GM08714 (cell line): ENCODE measurements around the gene NUAK1.

ENCODE experiments used
- H3K4me3 ChIP-seq: fragments of 200-500 bp; sonication (Bioruptor generic); 2 replicates; pipeline ENCODE4 v1.5.1; 2014; ENCODE audit warnings: mild to moderate bottlenecking, low read length, inconsistent platforms
- ZNF274 ChIP-seq: IDR thresholded peaks from 2 replicates; pipeline ENCODE4 v1.6.1; 2012; ENCODE audit warnings: mild to moderate bottlenecking, low read depth, low read length

Gene NUAK1

DNA sequence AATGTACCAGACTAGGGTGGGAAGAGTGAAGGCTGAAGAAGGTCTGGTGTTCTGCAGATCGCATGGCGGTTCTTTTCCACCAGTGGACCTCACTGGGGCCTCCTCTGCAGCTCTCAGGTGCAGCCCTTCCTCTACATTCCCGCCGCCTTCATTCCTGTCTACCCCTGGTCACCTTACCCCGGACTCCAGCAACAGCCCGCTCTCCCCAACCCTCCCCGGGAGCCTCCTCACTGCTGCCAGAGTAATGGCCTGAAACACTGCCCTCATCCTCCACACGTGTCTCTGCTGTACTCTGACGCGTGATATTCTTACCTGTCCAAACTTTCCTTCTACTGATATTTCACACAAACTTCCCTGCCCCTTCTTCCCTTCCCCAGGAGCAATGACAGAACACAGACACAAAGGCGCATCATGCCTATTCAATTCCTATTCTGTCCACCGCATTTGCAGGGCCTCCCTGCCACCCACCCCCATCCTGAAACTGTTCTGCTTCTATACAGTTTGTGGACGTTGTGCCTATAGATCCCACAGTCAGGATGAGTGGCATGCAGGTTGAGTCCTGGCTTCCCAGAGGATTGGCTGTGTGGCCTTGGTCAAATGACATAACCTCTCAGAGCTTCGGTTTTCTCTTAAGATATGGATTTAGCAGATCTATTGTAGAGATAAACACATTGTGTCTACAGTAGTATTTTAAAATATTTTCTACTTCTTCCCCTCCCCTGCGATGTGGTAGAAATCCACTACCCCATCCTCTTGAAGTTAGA is 1.7 kb upstream of the NUAK1 start:
- TF ChIP-seq ZNF274, result no peak
- no peak overlapping the region for H3K4me3 ChIP-seq

DNA sequence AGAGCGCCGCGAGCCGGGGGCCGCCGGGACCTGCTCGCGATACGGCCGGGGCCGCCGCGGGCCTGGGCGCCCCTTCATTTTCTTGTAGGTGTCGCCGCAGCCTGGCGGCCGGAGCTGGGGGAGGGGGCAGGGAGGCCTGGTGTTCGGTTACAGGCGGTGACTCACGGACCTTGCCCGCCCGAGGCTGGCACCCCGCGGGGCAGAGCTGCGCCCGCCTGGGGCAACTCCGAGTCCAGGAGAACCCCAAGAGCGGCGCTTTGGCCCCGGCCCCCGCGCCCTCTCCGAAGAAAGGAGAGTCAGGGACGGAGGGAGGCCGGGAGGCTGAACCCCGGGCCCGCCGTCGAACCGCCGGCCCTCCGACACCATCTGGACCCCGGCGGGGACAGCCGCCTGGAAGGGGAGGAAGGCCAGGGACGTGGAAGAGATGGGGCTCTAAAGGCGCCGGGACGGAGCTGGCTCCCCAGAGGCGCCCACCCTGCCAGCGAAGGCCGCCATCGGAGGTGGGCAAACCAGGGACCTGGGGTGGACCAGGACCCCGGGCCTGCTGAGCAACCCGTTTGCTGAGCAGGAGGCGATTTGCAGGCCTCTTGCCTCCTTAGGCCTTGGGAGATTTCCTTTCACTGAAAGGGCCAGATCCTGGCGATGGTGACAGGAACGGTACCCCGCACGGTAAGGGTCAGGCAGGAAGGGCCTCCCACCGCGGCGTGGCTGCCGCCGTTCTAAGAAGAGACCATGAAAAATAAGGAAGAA is 843 bp upstream of the NUAK1 start:
- H3K4me3 ChIP-seq, result peak overlapping the region; percentile 6; the same call in 1 of the 2 replicates

DNA sequence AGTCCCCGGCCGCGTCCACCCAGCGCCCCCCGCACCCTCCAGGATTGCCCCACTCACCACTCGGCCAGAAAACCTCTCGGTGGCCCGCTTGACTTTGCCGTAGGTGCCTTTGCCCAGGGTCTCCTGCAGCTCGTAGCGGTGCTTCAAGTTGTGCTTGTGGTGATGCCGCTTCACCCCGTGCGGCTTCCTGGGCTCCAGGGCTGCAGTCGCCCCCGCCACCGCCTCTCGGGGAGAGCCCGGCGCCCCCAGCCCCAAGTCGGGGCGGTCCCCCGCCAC is 459 bp downstream of the NUAK1 start:
- TF ChIP-seq ZNF274, result no peak
- H3K4me3 ChIP-seq, result peak overlapping the region; percentile 10

More for the DNA sequence above, 843 bp upstream of the NUAK1 start:
- no peak for TF ChIP-seq ZNF274

DNA sequence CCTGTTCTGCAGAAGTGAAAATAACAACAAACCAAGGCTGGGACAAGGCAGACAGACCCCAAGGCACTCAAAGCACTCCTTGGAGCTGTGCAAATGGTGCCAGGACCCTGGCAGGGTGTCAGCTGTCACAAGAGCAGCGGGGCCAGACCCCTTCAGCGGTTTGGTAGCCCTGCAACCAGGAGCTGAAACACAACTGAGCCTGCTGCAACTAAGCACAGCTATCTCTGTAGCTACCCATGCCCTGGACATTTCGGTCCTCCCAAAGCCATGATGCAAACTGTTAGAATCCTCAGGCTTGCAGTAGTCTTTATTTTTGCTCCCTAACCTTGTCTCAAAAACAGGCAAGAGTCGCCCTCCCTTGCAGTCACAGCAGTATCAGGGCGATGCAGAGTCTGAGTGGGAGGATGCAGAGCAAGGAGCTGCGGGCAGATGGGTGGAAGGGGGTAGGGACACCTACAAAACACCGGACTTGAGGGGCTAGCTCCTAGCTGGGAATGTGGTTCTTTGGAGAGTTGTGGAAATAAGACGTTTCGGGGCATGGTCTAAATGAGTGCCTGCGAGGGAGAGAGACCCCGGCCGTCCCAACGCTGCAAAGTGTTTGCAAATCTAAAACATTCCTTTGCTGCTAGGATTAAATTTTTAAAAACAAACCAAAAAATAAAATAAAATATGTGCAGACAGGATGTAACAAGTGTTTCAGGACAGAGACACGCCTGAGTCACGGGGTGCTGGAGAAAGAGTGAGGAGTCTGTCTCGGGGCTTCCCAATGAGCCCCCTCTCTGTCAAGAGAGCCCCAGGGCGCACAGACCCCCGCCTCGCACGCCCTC is 1.0 kb downstream of the NUAK1 start:
- TF ChIP-seq ZNF274, result no peak

DNA sequence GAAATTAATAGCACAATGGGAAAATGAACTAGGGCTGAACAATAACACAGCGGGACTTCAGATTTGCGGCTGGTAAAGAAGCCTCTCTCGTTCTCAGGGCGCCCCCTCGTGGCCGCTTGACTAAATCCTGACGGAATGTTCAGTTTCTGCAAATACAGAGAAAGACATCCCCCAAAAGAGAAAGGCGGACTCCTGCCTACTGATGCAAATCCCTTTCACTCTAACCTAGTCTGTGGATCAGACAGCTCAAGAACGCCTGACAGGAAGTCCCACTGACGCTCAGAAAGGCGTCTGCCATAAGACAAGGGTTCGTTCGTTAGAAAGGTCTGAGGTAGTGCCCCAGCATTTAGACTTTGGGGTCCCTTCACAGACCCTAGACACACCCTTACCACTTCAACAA is 2.5 kb downstream of the NUAK1 start:
- H3K4me3 ChIP-seq, result no peak overlapping the region
- no peak for TF ChIP-seq ZNF274

More for the DNA sequence above, 1.0 kb downstream of the NUAK1 start:
- peak overlapping the region; percentile 10; the same call in 1 of the 2 replicates for H3K4me3 ChIP-seq

DNA sequence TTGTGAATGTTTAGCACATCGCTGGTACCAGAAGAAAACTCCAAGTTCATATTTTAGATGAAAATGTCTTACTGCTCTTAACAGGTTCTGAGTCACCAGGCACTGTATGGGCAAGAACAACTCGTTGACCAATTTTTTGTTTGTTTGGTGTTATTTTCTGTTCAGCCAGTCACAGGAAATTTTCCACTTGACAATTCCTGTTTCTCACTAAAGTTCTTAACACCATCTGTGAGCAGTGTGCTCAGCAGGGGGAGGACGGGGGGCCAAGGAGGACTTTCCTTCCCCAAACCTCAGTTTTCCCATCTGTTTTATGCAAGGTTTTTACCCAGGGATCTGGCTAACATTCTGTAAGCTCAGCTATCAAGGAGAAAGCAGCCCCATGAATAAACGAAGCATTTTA is 3.0 kb downstream of the NUAK1 start:
- H3K4me3 ChIP-seq, result no peak overlapping the region
- TF ChIP-seq ZNF274, result no peak

DNA sequence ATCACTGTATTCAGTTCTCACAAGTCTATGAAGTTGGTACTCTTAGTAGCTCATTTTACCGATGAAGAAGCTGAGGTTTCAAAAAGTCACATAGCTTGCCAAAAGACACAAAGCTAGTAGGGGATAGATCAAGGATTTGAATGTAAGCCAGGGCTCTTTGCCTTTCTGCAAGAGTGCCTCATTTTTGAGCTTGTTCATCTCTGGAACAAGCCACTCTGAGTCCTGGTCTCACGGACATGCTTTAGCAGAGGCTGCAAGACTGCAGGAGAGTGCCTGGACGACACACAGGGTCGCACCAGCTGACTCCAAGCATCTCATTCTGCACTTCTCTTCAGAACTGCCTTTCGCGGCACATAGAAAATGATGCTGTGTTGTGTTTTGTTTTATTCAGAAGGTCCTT is 3.7 kb downstream of the NUAK1 start:
- TF ChIP-seq ZNF274, result no peak
- H3K4me3 ChIP-seq, result no peak overlapping the region

DNA sequence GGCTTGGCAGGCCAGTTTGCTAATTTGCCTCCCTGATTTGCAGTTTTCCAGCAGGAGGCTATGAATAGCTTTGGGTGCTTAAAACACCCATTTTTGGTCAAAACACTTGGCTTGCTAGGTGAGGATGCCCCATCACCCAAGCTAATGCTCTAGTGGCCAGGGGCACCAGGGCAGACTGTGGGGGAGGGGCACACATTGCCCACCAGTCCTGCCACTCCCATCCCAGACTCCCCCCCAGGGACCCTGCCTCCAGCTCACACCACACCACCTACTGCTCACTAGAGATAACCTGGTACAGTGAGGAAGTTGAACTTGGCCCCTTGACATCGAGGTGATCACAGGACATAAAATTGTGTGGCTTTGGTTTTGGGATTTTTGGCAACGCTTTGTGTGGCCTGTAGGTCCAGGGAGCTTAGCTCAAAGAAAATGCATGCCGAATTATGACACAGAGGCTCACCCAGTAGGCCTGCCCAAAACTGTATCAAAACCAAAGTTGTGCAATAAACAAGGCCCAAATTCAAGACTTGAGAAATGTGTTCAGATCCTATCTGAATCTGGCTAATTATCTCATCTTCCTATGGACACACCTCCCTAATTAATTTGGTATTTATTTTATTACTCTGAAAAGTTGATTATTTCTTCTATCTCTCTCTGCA is 4.3 kb downstream of the NUAK1 start:
- H3K4me3 ChIP-seq, result no peak overlapping the region
- no peak for TF ChIP-seq ZNF274

DNA sequence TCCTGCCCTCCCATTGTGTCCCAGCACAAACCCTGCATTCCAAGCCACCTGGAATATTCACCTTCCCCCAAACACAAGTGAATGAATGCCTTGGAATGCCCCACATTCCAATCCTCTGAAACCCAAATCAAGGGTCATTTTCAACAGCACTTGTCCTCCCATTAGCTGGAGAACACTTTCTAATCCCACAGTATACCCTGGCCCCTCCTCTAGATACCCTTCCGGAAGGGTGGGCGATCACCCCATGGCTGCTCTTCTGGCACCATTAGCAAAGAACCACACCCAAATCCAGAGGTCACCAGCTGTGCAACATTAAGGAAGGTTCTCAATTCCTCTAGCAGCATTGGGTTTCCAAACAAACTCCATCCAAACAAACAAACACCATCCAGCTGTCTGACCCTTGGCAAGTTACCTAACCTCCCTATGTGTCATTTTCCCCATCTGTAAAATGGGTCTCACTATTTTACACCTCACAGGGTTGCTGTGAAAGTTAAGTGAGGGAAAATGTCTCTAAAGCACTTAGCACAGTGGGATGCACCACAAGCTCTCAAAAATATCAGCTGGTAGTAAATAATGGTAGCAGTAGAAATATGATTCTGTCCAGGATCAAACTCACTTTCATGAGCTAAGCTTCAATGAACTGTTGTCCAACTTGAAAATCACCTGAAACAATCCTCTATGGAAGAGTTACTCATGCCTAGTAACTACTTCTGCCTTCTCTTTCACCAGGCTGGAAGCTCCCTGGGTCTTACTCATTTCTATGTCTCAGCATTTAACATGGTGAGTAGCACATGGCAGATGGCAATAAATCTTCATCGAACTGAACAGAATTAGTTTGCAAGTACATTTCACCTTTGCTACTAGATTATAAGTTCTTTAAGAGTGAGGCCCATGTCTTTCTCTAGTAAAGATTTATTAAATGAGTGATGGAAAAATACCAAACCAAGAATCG is 5.3 kb downstream of the NUAK1 start:
- H3K4me3 ChIP-seq, result no peak overlapping the region
- TF ChIP-seq ZNF274, result no peak

DNA sequence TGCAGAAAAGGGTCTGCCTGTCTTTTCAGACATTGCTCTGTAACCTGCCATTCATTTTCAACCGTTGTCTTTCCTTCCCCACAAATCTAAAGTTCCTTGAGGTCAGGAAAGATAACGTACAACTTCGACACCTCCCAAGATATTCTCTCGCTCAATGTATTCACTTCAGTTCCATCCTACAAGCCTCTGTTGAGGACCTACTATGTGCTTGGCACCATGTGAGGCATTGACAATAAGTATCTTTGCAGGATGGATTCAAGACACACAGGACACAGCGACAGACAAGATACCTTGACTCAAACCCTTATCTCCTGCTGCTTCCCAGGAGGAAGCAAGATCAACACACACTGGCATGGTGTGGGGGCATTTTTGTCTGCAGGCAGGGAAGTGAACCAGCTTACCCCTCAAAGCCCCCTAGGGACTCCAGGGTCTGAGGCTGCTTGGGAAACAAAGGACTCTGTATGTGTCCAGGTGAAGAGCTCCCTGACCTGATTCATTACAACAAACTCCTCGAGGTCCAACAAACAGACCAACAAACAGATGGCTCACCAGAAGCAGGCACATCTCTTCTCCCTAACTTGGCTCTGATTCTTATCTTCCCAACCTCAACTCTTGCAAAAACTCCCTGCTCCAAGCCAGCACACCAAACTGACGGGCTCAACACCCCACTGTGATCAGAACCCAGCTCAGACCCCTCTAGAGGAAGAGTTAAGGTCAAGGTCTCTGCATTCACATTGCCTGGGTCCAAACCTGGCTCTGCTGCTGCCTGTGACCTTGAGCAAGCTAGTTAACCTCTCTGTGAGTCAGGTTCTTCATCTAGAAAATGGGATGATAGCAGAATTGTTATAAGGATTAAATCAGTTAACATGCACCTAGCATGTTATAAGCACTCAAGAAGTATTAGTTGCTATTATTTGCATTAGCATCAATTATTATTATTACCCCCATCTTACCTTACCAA is 6.3 kb downstream of the NUAK1 start:
- no peak for TF ChIP-seq ZNF274
- no peak overlapping the region for H3K4me3 ChIP-seq

DNA sequence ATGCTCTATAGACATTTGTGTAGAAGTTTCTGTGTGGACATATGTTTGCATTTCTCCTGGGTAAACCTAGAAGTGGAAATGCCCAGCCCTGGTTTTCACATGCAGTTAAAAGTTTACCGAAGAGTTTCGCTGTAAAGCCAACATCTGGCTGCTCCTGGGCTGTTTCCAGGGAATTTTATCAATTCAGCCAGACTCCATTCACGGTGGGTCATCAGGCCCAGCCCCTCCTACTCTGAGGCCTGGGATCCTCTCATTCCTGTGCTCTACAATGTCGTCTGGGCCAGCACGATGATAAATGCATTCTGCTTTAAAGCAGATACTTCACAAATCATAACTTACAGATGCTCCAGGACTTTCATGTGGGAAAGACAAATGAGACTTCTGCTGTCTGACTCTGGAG is 7.1 kb downstream of the NUAK1 start:
- TF ChIP-seq ZNF274, result no peak
- no peak overlapping the region for H3K4me3 ChIP-seq

DNA sequence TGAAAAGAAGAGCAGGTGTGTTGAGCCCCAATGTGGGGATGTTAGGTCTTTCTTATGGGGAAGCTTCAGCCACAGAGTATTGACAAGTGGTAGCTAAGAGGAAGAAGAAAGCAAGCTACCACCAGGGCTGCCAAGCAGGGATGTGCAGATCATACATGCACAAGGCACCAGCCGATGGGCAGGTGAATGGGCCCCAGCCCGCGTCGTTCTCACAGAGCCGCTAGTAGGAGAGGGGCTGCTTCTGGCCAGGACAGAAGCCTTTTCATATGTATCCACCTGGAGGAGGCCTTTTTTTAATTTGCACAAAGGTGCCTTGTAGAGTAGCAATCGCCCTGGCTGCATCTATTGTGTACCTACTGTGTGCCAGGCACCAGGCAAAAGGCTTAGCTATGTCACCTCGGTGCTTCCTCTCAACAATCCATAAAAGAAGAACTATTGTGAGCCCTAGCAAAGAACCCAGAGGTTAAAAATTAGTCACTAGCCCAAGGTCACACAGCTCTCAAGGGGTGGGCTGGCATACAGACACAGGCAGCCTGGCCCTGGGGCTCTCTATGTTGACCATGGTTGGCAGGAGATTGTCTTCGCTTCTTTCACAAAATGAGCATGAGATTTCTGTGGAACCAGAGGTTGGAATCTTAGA is 8.2 kb downstream of the NUAK1 start:
- no peak overlapping the region for H3K4me3 ChIP-seq
- TF ChIP-seq ZNF274, result no peak
